WERI-Rb-1 (cell line): ENCODE data around the gene BEND7.
A peak's percentile ranks its signal among the peaks of the same experiment; 100 is the strongest.
"Not testable (repeated sequence)": the region's sequence is repeated elsewhere in the genome, so short reads cannot be mapped to it uniquely, and the experiment has no call there.

ENCODE experiments used
- DNase-seq: peaks from one replicate; pipeline ENCODE4 v3.0.0-alpha.2; 2020
- H3K27ac ChIP-seq: fragments of 250-450 bp; sonication (Bioruptor Pico); 2 replicates; pipeline ENCODE4 v1.5.1; 2020; ENCODE audit warnings: mild to moderate bottlenecking, moderate library complexity
- H3K27me3 ChIP-seq: fragments of 250-450 bp; sonication (Bioruptor Pico); 2 replicates; pipeline ENCODE4 v1.5.1; 2021; ENCODE audit warnings: mild to moderate bottlenecking, low read depth, moderate library complexity; ENCODE audit not compliant: insufficient read depth, severe bottlenecking
- H3K36me3 ChIP-seq: fragments of 250-450 bp; sonication (Bioruptor Pico); 2 replicates; pipeline ENCODE4 v1.5.1; 2020; ENCODE audit warnings: mild to moderate bottlenecking, moderate library complexity
- H3K4me3 ChIP-seq: 2 replicates; pipeline ENCODE4 v1.5.1; 2011; ENCODE audit warnings: low read depth, mild to moderate bottlenecking, control low read depth, low read length
- H3K9me3 ChIP-seq: fragments of 250-450 bp; sonication (Bioruptor Pico); 2 replicates; pipeline ENCODE4 v1.5.1; 2021; ENCODE audit warnings: mild to moderate bottlenecking, moderate library complexity; ENCODE audit not compliant: severe bottlenecking
- TF ChIP-seq, protein P1 (sequence below): IDR thresholded peaks from 2 replicates; pipeline ENCODE4 v1.5.1; 2011; ENCODE audit warnings: low read depth, mild to moderate bottlenecking, control low read depth, inconsistent platforms, low read length

The BEND7 gene

DNA sequence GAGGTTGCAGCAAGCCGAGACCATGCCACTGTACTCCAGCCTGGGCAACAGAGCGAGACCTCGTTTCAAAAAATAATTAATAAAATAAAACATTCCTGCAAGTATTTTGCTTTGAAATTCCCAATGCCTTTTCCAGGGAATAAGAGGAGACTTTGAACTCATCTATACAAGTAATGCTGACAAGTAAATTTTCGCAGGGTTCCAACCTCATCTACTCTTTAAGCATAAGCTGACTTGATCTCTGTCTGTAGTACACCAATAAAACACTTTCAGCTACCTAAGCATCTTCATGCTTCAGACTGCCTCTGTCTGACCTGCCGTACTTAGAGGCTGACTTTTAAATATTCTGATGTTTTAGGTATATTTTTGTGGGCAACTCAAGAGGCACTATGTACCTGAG, 13.7 kb upstream of the BEND7 start:
- H3K27me3 ChIP-seq: no peaks in the 10 kb centered on the region
- no peaks in the 10 kb centered on the region for H3K36me3 ChIP-seq
- H3K4me3 ChIP-seq: no peak overlapping the region
- H3K9me3 ChIP-seq: no peaks in the 10 kb centered on the region
- TF ChIP-seq, protein P1, sequence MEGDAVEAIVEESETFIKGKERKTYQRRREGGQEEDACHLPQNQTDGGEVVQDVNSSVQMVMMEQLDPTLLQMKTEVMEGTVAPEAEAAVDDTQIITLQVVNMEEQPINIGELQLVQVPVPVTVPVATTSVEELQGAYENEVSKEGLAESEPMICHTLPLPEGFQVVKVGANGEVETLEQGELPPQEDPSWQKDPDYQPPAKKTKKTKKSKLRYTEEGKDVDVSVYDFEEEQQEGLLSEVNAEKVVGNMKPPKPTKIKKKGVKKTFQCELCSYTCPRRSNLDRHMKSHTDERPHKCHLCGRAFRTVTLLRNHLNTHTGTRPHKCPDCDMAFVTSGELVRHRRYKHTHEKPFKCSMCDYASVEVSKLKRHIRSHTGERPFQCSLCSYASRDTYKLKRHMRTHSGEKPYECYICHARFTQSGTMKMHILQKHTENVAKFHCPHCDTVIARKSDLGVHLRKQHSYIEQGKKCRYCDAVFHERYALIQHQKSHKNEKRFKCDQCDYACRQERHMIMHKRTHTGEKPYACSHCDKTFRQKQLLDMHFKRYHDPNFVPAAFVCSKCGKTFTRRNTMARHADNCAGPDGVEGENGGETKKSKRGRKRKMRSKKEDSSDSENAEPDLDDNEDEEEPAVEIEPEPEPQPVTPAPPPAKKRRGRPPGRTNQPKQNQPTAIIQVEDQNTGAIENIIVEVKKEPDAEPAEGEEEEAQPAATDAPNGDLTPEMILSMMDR: no peak
- DNase-seq: no peak
- H3K27ac ChIP-seq: no peak overlapping the region

DNA sequence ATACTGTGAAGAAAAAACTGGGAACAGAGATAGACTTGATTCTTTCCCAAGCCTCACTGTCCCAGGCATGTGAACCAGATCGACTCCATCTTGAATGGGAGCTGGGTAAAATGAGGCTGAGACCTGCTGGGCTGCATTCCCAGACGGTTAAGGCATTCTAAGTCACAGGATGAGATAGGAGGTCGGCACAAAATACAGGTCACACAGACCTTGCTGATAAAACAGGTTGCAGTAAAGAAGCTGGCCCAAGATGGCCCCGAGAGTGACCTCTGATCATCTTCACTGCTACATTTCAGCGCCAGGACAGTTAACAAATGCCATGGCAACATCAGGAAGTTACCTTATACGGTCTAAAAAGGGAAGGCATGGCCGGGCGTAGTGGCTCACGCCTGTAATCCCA, 9.2 kb upstream of the BEND7 start:
- not testable (repeated sequence) for H3K27ac ChIP-seq, H3K9me3 ChIP-seq, DNase-seq, H3K36me3 ChIP-seq, H3K4me3 ChIP-seq, H3K27me3 ChIP-seq

DNA sequence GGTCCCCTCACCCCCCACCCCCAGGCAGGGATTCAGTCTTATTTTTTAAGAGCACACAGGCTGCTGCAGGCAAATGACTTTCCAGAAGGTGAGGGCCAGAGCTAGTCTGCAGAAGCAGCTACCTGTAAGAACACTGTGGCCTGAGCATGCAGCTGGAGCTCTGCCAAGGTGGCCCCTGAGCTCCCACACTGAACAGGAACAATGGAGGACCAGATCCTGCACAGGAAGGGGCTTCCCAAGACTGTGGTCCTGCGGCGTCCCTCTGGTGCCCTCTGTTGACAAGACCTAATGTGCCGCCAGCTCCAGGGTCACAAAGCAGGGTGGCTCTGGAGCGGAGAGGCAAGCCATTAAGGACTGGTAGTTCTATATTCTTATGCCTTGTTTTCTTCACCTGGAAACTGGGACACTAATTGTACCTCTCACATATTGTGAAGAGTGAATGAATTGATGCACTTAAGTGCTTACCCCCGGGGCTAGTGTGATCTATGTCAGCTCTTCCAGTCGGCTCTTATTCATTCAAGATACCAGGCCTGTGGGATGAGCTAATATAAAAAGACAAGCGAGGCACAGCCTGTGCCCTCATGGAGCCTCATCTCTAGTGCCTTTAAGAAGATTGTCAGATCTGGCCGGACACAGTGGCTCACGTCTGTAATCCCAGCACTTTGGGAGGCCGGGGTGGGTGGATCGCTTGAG, 8.0 kb upstream of the BEND7 start:
- TF ChIP-seq, protein P1: peak; percentile 69
- Histone ChIP-seq H3K4me3 (peak overlapping the region; percentile 23; the same call in 1 of the 2 replicates), H3K9me3 (no peaks in the 10 kb centered on the region), H3K36me3 (no peaks in the 10 kb centered on the region), H3K27ac (no peak overlapping the region), H3K27me3 (no peaks in the 10 kb centered on the region)
- peak; percentile 69 for DNase-seq

DNA sequence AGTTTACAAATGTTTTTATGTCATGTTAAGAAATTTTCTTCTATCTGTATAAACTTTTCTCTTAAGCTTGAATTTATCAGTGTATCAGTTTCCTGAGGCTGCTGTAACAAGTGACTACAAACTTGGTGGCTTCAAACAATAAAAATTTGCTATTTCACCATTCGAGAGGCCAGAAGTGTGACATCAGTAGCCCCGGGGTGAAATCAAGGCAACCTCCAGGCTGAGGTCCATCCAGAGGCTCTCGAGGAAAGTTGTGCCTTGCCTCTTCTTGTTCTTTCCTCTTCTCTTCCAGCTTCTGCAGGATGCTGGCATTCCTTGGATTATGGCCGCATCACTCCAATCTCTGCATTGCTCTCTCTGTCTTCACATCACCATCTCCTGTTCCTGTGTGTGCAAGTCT, 6.5 kb upstream of the BEND7 start:
- no peak for DNase-seq
- no peak overlapping the region for H3K4me3 ChIP-seq
- no peak overlapping the region for H3K27ac ChIP-seq
- no peaks in the 10 kb centered on the region for H3K27me3 ChIP-seq
- TF ChIP-seq, protein P1: no peak
- H3K36me3 ChIP-seq: no peaks in the 10 kb centered on the region
- no peaks in the 10 kb centered on the region for H3K9me3 ChIP-seq

DNA sequence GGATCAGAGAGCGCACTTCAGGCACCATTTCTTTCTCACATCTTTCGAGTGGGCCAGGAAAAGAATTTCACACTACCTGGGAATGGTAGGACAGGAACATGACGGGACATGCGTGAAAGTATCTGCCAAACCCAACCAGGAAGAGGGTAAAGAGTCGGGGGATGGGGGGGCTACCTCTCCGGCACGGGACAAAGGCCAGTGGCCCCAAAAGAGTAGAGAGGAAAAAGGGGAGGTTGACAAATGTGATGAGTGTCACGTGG, 830 bp upstream of the BEND7 start:
- Histone ChIP-seq H3K9me3 (no peaks in the 10 kb centered on the region), H3K27me3 (no peaks in the 10 kb centered on the region), H3K36me3 (no peaks in the 10 kb centered on the region), H3K27ac (no peak overlapping the region), H3K4me3 (peak overlapping the region; percentile 61)
- TF ChIP-seq, protein P1: no peak
- DNase-seq: no peak

DNA sequence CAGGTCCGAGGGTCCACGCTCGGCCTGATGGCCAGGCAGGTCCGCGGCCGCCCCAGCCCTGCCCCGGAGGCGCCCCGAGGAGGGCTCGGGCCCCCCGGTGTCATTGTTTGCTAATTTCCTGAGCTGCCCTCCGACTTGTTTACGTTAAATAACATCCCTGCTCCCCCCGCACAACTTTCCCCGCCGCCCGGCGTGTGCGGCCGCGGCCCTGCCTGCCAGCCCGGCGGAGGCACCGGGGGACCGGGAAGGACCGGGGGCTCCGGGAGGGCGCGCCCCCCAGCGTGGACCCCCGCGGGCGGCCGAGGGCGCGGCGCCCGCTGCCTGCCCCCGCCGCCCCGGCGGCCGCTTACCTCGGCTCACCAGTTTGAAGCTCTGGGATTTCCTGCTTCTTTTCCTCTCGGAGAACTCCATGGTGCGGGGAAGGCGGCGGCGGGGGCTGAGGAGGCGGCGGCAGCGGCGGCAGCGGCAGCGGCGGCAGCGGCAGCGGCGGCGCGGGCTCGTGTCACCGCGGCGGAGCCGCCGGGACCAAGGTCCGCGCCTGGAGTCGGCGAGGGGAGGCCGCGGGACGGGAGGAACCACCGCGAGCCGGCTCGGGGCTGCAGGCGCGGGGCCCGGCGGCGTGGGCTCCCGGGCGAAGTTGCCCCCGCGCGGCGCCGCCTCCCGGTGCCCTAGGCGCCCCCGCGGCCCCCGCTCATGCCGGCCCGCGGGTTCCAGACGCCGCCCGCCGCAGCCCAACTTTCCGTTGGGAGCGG, 515 bp downstream of the BEND7 start:
- no peaks in the 10 kb centered on the region for H3K9me3 ChIP-seq
- TF ChIP-seq, protein P1: no peak
- no peak overlapping the region for H3K27ac ChIP-seq
- peak; percentile 16 for DNase-seq
- H3K27me3 ChIP-seq: no peaks in the 10 kb centered on the region
- H3K36me3 ChIP-seq: no peaks in the 10 kb centered on the region
- peak overlapping the region; percentile 58 for H3K4me3 ChIP-seq
